Uterus (tissue), 4 donors: Measurements from ENCODE around the gene PLA1A. TPM values are rescaled to one million over a fixed set of nuclear protein-coding genes. Genes with fewer than 3 reads are reported as not detected.

Experiments used
- DNase-seq, 2 donors: peaks; one replicate each; pipeline ENCODE4 v3.0.0-alpha.2; 2019 to 2020
- H3K27ac ChIP-seq, 2 donors: fragments of 200-600 bp; sonication (generic); 1 replicate in 1 of 2; 2 replicates in 1 of 2; pipeline ENCODE4 v1.5.1; 2016 to 2018
- H3K27me3 ChIP-seq, 2 donors: fragments of 200-600 bp; sonication (generic); one replicate each; pipeline ENCODE4 v1.5.1; 2018 to 2019; ENCODE audit warnings: control low read depth in 1 of 2
- H3K36me3 ChIP-seq, 2 donors: fragments of 200-600 bp; sonication (generic); one replicate each; pipeline ENCODE4 v1.5.1; 2019; ENCODE audit warnings: control low read depth in 1 of 2
- H3K4me1 ChIP-seq, 2 donors: fragments of 200-600 bp; sonication (generic); one replicate each; pipeline ENCODE4 v1.5.1; 2018 to 2019; ENCODE audit warnings: control low read depth in 1 of 2
- H3K4me3 ChIP-seq, 2 donors: fragments of 200-600 bp; sonication (generic); 1 replicate in 1 of 2; 2 replicates in 1 of 2; pipeline ENCODE4 v1.5.1; 2018 to 2019; ENCODE audit warnings: mild to moderate bottlenecking in 1 of 2
- H3K9me3 ChIP-seq, 2 donors: fragments of 200-600 bp; sonication (generic); one replicate each; pipeline ENCODE4 v1.5.1; 2019; ENCODE audit warnings: control low read depth in 1 of 2
- POLR2A ChIP-seq, 2 donors: fragments of 450-650 bp; IDR thresholded peaks; one replicate each; pipeline ENCODE4 v1.6.1; 2016; ENCODE audit warnings: antibody characterized with exemption in 2 of 2, mild to moderate bottlenecking in 1 of 2, moderate library complexity in 1 of 2
- intact Hi-C: fragments of 100-400 bp; cut with DNase I; formaldehyde crosslinking; loops from one replicate; pipeline ENCODE4 v1.15.1; 2023; ENCODE audit warnings: low total_unique reads
- total RNA-seq, 4 donors: library from RNA; depleted of rRNA in 3 of 4; stranded (reverse); fragments of >200 nt in 3 of 4; gene quantifications; one replicate each; pipeline versions ENCODE4 v1.1.0 to v1.2.4, GENCODE V29; 2014 to 2023
- TF ChIP-seq, protein P1 (sequence below), 4 experiments: fragments of 200-600 bp in 2 of 4; fragments of 450-650 bp in 2 of 4; sonication (generic) in 2 of 4; IDR thresholded peaks; one replicate each; pipeline ENCODE4 v1.5.1; 2016 to 2019; ENCODE audit warnings: antibody characterized with exemption in 4 of 4, mild to moderate bottlenecking in 2 of 4, moderate library complexity in 1 of 4
- donor health status: DM: yes; HTN: yes; CAD: no.

The PLA1A gene
- total RNA-seq, 4 donors from 2014 or later: 11.9 to 37.1 (median 16.5) TPM; not detected in 1

DNA sequence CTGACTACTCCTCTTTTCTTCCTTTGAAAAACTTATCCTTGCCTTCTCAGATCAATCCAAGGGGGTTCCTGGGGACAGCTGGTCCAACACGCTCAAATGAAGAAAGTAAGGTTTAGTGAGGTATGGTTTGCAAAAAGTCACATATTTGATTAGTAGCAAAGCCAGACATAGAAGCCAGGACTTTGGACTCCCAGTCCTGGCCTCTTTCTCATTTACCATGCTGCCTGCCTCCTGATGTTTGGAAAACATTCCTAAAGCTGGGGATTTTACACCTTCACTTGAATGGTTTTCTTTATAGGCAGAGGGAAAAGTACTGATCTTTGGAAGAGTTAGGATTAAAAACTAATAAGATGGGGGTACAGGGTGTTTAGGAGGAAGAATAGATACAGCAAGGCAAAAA is 48.1 kb downstream of the PLA1A start:
- DNase-seq: no peak
- intact Hi-C loops: no loop called here
- peaks cover 0 to 5% of the 10 kb centered on the region in 2 donors for H3K4me1 ChIP-seq
- no peak for TF ChIP-seq POLR2A (IDR thresholded peaks at IDR 0.05)
- TF ChIP-seq, protein P1, sequence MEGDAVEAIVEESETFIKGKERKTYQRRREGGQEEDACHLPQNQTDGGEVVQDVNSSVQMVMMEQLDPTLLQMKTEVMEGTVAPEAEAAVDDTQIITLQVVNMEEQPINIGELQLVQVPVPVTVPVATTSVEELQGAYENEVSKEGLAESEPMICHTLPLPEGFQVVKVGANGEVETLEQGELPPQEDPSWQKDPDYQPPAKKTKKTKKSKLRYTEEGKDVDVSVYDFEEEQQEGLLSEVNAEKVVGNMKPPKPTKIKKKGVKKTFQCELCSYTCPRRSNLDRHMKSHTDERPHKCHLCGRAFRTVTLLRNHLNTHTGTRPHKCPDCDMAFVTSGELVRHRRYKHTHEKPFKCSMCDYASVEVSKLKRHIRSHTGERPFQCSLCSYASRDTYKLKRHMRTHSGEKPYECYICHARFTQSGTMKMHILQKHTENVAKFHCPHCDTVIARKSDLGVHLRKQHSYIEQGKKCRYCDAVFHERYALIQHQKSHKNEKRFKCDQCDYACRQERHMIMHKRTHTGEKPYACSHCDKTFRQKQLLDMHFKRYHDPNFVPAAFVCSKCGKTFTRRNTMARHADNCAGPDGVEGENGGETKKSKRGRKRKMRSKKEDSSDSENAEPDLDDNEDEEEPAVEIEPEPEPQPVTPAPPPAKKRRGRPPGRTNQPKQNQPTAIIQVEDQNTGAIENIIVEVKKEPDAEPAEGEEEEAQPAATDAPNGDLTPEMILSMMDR (IDR thresholded peaks at IDR 0.05): no peak
- H3K9me3 ChIP-seq: no peaks in the 10 kb centered on the region
- no peak overlapping the region for H3K4me3 ChIP-seq
- no peaks in the 10 kb centered on the region for H3K36me3 ChIP-seq
- peak overlapping the region; percentile 66 for H3K27ac ChIP-seq
- H3K27me3 ChIP-seq: no peaks in the 10 kb centered on the region

DNA sequence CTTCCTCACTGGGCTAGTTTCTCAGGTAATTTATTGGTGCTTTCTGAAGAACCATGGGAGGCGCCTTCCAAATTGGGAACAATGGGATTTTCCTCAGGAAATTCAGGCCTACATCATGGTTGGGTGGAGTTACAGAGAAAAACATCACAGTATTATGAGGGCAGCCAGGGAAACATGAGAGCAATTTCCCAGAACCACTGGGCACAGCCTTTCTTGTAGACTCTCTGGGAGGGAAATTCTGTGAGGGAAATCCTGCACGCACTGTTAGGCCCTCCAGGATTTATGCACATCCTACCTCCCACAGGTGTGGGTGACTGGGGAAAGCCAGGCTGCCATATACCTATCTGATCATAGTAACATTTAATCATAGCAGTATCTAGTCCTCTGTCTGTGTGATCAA is 49.5 kb downstream of the PLA1A start:
- no peak overlapping the region for H3K4me3 ChIP-seq
- H3K9me3 ChIP-seq: no peaks in the 10 kb centered on the region
- H3K27ac ChIP-seq: peak overlapping the region; percentile 66
- peak in 1 of 2 donors; percentile 35 for TF ChIP-seq POLR2A (IDR thresholded peaks at IDR 0.05)
- TF ChIP-seq, protein P1 (IDR thresholded peaks at IDR 0.05): no peak
- peaks cover 0 to 5% of the 10 kb centered on the region in 2 donors for H3K4me1 ChIP-seq
- H3K36me3 ChIP-seq: no peaks in the 10 kb centered on the region
- no peaks in the 10 kb centered on the region for H3K27me3 ChIP-seq
- intact Hi-C loops: no loop called here
- DNase-seq: peak in 1 of 2 donors; percentile 51

DNA sequence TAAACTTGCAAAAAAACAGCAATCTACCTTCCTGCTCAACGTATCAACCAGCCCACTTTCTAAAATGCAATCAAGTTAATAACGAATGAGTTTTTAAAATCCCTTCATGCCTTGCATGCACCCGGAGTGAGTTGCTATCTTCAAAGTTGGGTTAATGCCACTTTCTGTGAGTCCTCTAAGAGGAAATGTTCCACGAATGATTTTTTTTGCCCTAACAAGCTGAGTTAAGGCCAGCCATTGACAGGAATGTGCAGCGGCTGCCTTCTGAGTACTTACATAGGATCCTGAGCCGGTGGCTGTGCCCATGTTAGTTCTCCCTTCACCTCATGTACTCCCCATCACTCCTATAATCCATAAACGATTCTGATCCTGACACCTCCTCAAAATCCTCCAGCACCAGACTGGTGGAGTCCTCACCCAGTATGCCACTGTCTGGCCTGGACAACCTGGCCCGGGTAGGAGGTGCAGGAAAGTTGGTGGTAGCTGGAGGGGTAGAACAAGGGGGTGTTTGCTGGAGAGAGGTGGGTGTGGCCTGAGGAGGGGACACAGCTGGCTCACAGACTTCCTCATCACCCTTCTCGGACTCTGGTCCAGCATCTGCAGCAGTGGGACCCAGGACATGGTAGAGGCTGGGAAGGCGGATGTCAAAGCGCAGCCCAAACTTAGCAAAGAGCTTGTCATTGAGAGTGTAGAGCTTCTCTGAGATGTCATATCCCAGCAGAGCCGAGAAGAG is 50.3 kb downstream of the PLA1A start:
- peak overlapping the region; percentile 66 for H3K27ac ChIP-seq
- intact Hi-C loops: no loop called here
- H3K36me3 ChIP-seq: no peaks in the 10 kb centered on the region
- H3K4me1 ChIP-seq: peaks cover 0 to 5% of the 10 kb centered on the region in 2 donors
- TF ChIP-seq, protein P1 (IDR thresholded peaks at IDR 0.05): no peak
- no peak for TF ChIP-seq POLR2A (IDR thresholded peaks at IDR 0.05)
- no peak overlapping the region for H3K4me3 ChIP-seq
- no peaks in the 10 kb centered on the region for H3K27me3 ChIP-seq
- H3K9me3 ChIP-seq: no peaks in the 10 kb centered on the region
- DNase-seq: no peak

DNA sequence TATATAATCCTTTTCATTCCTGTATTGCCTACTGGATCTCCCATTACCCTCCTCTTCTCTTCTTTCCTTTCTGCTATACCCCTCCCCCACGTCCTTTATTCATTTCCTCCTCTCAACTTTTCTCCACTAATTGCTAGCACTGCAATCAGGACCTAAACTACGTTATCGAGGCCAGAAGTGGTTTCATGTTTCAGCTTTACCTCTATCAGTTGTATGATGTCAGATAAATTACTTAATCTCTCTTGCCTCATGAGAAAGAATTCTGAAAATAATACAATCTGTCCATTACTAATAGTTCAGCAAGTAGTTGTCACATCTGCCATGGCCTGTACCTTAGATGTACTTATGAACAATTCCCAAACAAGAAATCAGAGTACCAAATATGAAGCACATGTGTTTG is 52.1 kb downstream of the PLA1A start:
- intact Hi-C loops: no loop called here
- Histone ChIP-seq H3K4me3 (no peak overlapping the region), H3K27me3 (no peaks in the 10 kb centered on the region), H3K4me1 (peaks cover 0 to 5% of the 10 kb centered on the region in 2 donors), H3K27ac (peak overlapping the region in 1 of 2 donors; percentile 8), H3K9me3 (no peaks in the 10 kb centered on the region), H3K36me3 (no peaks in the 10 kb centered on the region)
- TF ChIP-seq POLR2A (IDR thresholded peaks at IDR 0.05): no peak
- TF ChIP-seq, protein P1 (IDR thresholded peaks at IDR 0.05): no peak
- DNase-seq: no peak

DNA sequence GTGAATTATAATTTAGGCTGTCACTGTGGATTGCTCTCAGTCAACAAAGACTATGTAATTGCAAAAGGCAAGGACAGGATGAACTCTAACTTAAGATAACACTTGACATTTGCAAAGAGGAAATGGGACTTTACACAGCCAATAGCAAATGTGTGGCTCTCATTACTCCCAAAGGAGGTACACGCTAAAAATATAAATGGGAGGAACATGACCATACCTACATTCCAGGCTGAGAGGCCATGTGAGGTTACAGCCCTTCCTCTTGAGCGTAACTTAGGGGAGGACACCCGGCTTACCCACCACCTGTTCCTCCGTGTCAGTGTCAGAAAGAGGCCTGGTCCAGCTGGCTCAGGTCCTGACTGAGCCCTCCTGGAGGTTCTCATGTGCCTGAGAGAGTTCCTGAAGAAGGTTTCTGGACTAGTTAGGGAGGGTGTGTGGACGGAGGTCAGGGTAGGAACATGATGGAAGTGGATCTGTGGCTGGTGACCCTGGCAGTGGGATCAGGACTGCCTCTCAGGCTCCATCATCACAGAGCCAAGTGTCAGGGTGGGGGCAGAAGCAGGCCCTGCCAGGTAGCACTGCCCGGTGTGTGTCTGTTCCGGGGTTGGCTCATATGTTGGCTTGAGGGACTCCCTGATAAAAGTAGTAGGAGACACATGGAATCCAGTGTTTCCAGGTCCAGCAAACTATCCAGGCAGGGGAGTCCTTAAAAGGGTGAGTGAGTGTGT is 54.8 kb downstream of the PLA1A start:
- peak overlapping the region; percentile 27 to 67 for H3K27ac ChIP-seq
- H3K27me3 ChIP-seq: no peaks in the 10 kb centered on the region
- intact Hi-C loops: no loop called here
- H3K36me3 ChIP-seq: no peaks in the 10 kb centered on the region
- H3K9me3 ChIP-seq: no peaks in the 10 kb centered on the region
- H3K4me1 ChIP-seq: peaks cover 0 to 5% of the 10 kb centered on the region in 2 donors
- H3K4me3 ChIP-seq: no peak overlapping the region
- DNase-seq: no peak
- TF ChIP-seq, protein P1 (IDR thresholded peaks at IDR 0.05): no peak
- no peak for TF ChIP-seq POLR2A (IDR thresholded peaks at IDR 0.05)
